PC-3 (cell line): ENCODE data around the gene CUL4A. TPM values are rescaled to one million over a fixed set of nuclear protein-coding genes. Genes with fewer than 3 reads are reported as not detected.

Source experiments
- ATAC-seq: fragments of 200-7000 bp; cut with Tn5 transposase; 2 replicates; pipeline ENCODE4 v1.9.1; 2020; ENCODE audit warnings: mild to moderate bottlenecking, moderate library complexity
- BruUV-seq: library from RNA; stranded (reverse); fragments of 400-500 nt; replicated peaks from 2 replicates; lab custom pipeline; 2021; lab: Mats Ljungman, UMichigan
- CTCF ChIA-PET: fragments of 300-600 bp; sonication (Branson Sonifier 250); formaldehyde crosslinking; loops from one replicate; lab custom pipeline; 2022; ENCODE audit warnings: antibody characterized with exemption; lab: Charles Lee
- POLR2A ChIA-PET: fragments of 300-600 bp; sonication (Branson Sonifier 250); formaldehyde crosslinking; loops from one replicate; lab custom pipeline; 2022; ENCODE audit warnings: antibody characterized with exemption; ENCODE audit not compliant: unreplicated experiment; lab: Charles Lee
- DNase-seq: peaks from one replicate; pipeline ENCODE4 v3.0.0-alpha.2; 2015
- H2AFZ ChIP-seq: fragments of 300-600 bp; sonication (generic); 2 replicates; pipeline ENCODE4 v1.6.0; 2016; ENCODE audit warnings: antibody characterized with exemption, low read length
- H3F3A ChIP-seq: fragments of 300-600 bp; sonication (generic); one replicate; pipeline ENCODE4 v1.6.0; 2017; ENCODE audit warnings: antibody characterized with exemption, low read length, control low read depth, mild to moderate bottlenecking; ENCODE audit not compliant: unreplicated experiment
- H3K27ac ChIP-seq: fragments of 300-600 bp; sonication (generic); 2 replicates; pipeline ENCODE4 v1.5.1; 2016; ENCODE audit warnings: mild to moderate bottlenecking, low read length
- H3K27me3 ChIP-seq: fragments of 300-600 bp; sonication (generic); 2 replicates; pipeline ENCODE4 v1.6.1; 2016; ENCODE audit warnings: low read length, mixed read lengths
- H3K36me3 ChIP-seq: fragments of 300-600 bp; sonication (generic); 2 replicates; pipeline ENCODE4 v1.6.1; 2016; ENCODE audit warnings: low read depth, mixed run types, low read length, mixed read lengths
- H3K4me1 ChIP-seq: fragments of 300-600 bp; sonication (generic); 2 replicates; pipeline ENCODE4 v1.5.1; 2016; ENCODE audit warnings: low read length; ENCODE audit not compliant: insufficient read depth
- H3K4me2 ChIP-seq: fragments of 300-600 bp; sonication (generic); 2 replicates; pipeline ENCODE4 v1.6.0; 2016; ENCODE audit warnings: low read length
- H3K4me3 ChIP-seq: fragments of 300-600 bp; sonication (generic); 2 replicates; pipeline ENCODE4 v1.5.1; 2016; ENCODE audit warnings: mild to moderate bottlenecking, low read length, mixed read lengths
- H3K79me2 ChIP-seq: fragments of 300-600 bp; sonication (generic); 2 replicates; pipeline ENCODE4 v1.6.1; 2017; ENCODE audit warnings: low read length, mixed read lengths
- H3K9ac ChIP-seq: fragments of 300-600 bp; sonication (generic); 2 replicates; pipeline ENCODE4 v1.6.0; 2016; ENCODE audit warnings: mild to moderate bottlenecking, low read length
- H3K9me2 ChIP-seq: fragments of 300-600 bp; sonication (generic); replicated peaks from 2 replicates; pipeline ENCODE4 v1.6.1; 2016; ENCODE audit warnings: mixed run types, low read length, mixed read lengths
- H3K9me3 ChIP-seq: fragments of 300-600 bp; sonication (generic); 2 replicates; pipeline ENCODE4 v1.6.1; 2016; ENCODE audit warnings: low read length, mixed read lengths
- H4K20me1 ChIP-seq: fragments of 300-600 bp; sonication (generic); 2 replicates; pipeline ENCODE4 v1.6.1; 2016; ENCODE audit warnings: low read length, mixed read lengths
- EZH2 ChIP-seq: fragments of 300-600 bp; sonication (generic); IDR thresholded peaks from one replicate; pipeline ENCODE4 v1.6.1; 2017; ENCODE audit warnings: antibody characterized with exemption, mild to moderate bottlenecking, low read length; ENCODE audit not compliant: unreplicated experiment
- EZH2phosphoT487 ChIP-seq: fragments of 300-600 bp; sonication (generic); IDR thresholded peaks from 2 replicates; pipeline ENCODE4 v1.6.1; 2018; ENCODE audit warnings: mild to moderate bottlenecking, antibody characterized with exemption, low read length, borderline replicate concordance
- intact Hi-C: fragments of 100-400 bp; cut with micrococcal nuclease; formaldehyde crosslinking; loops from 2 replicates; pipeline ENCODE4 v1.9.0; 2023
- total RNA-seq: library from RNA; depleted of rRNA; stranded (reverse); fragments of >200 nt; gene quantifications from 2 replicates; pipeline ENCODE4 v1.2.3, GENCODE V29; 2014
- TF ChIP-seq, protein P1 (sequence below): fragments of 300-600 bp; sonication (generic); conservative IDR thresholded peaks from 2 replicates; pipeline ENCODE4 v1.5.1; 2017; ENCODE audit warnings: antibody characterized with exemption, low read depth, mild to moderate bottlenecking, low read length

Gene CUL4A
- total RNA-seq, 1 experiment from 2014 or later = 82.4 TPM

GRCh38 chr13:113288880-113289279, 79.5 kb downstream of the CUL4A start:
- Histone ChIP-seq H3K4me3 (no peak overlapping the region), H3K27ac (no peak overlapping the region), H3K36me3 (no peaks in the 10 kb centered on the region), H3K79me2 (no peaks in the 10 kb centered on the region), H3K27me3 (no peaks in the 10 kb centered on the region), H4K20me1 (no peaks in the 10 kb centered on the region), H3K9ac (no peak overlapping the region), H2AFZ (no peak overlapping the region), H3F3A (no peaks in the 10 kb centered on the region), H3K9me3 (no peaks in the 10 kb centered on the region), H3K4me1 (no peaks in the 10 kb centered on the region; the same call in 1 of the 2 replicates), H3K4me2 (no peak overlapping the region), H3K9me2 (no peaks in the 10 kb centered on the region)
- no TSS peak for BruUV-seq
- DNase-seq (no peak), ATAC-seq (no peak)
- intact Hi-C loops = no loop called here
- TF ChIP-seq EZH2phosphoT487 (no peak), EZH2 (no peak)
- TF ChIP-seq, protein P1, sequence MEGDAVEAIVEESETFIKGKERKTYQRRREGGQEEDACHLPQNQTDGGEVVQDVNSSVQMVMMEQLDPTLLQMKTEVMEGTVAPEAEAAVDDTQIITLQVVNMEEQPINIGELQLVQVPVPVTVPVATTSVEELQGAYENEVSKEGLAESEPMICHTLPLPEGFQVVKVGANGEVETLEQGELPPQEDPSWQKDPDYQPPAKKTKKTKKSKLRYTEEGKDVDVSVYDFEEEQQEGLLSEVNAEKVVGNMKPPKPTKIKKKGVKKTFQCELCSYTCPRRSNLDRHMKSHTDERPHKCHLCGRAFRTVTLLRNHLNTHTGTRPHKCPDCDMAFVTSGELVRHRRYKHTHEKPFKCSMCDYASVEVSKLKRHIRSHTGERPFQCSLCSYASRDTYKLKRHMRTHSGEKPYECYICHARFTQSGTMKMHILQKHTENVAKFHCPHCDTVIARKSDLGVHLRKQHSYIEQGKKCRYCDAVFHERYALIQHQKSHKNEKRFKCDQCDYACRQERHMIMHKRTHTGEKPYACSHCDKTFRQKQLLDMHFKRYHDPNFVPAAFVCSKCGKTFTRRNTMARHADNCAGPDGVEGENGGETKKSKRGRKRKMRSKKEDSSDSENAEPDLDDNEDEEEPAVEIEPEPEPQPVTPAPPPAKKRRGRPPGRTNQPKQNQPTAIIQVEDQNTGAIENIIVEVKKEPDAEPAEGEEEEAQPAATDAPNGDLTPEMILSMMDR = no peak
- CTCF ChIA-PET = no interaction called here
- POLR2A ChIA-PET = no interaction called here

GRCh38 chr13:113291129-113291528, 81.7 kb downstream of the CUL4A start:
- H2AFZ ChIP-seq = no peak overlapping the region
- peak overlapping the region; percentile 84 for H3K4me2 ChIP-seq
- no peaks in the 10 kb centered on the region for H3K9me2 ChIP-seq
- no peaks in the 10 kb centered on the region for H3K36me3 ChIP-seq
- ChIA-PET CTCF (no interaction called here), POLR2A (no interaction called here)
- BruUV-seq = no TSS peak
- no peak for DNase-seq
- H3K9me3 ChIP-seq = no peaks in the 10 kb centered on the region
- H3K4me1 ChIP-seq = no peaks in the 10 kb centered on the region; the same call in 1 of the 2 replicates
- no peak overlapping the region for H3K9ac ChIP-seq
- H3K79me2 ChIP-seq = no peaks in the 10 kb centered on the region
- no peaks in the 10 kb centered on the region for H4K20me1 ChIP-seq
- H3K27me3 ChIP-seq = no peaks in the 10 kb centered on the region
- intact Hi-C loops = no loop called here
- H3K27ac ChIP-seq = no peak overlapping the region
- no peak for ATAC-seq
- H3K4me3 ChIP-seq = no peak overlapping the region
- TF ChIP-seq EZH2phosphoT487 (no peak), EZH2 (no peak)
- TF ChIP-seq, protein P1 = no peak
- H3F3A ChIP-seq = no peaks in the 10 kb centered on the region

DNA sequence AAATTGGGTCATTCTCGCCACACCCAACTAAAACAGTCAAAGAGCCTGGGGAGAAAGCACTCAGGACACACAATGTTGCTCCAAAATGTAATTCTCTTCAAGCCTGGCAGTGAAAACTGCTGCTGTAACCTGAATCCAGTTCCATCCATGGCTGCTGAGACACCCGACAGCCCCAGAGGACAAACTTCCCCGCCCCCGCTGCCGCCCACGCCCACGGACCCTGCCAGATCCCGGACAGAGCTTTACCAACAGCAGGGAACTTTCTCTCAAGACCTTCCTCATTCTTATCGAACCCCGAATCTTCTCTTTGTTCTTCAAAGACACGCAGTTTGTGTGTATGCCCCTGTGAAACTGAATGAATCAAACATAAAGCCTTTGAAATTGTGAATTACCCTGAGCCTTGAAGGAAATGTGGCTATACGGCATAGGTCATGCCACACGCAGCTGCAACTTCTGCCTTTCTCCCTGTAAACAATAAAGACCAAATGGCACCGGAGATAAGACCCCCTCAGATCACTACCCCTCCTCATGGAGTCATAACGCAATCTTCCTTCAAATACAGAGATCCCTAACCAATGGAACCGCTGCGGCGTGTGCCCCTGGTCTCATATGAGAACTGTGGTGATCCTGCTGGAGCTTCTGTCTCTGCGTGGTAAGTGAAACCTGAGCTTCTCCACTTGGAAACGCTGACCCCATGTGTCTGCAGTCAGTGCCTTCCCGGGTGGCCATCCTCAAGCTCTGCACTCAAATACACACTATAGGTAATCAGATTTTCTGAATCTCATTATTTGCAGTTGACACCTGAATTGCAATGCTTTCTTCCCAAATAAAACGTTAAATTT, 82.8 kb downstream of the CUL4A start:
- no peaks in the 10 kb centered on the region for H3K27me3 ChIP-seq
- ChIA-PET POLR2A (no interaction called here), CTCF (no interaction called here)
- H3K27ac ChIP-seq = no peak overlapping the region
- BruUV-seq = no TSS peak
- peak overlapping the region; percentile 84 for H3K4me2 ChIP-seq
- H3K4me1 ChIP-seq = peaks cover 3% of the 10 kb centered on the region; the same call in 1 of the 2 replicates
- no peaks in the 10 kb centered on the region for H3K9me3 ChIP-seq
- H3K9ac ChIP-seq = peak overlapping the region; percentile 13
- peak; percentile 29 for DNase-seq
- no peaks in the 10 kb centered on the region for H3F3A ChIP-seq
- ATAC-seq = peak; percentile 64
- no peaks in the 10 kb centered on the region for H3K36me3 ChIP-seq
- H3K79me2 ChIP-seq = no peaks in the 10 kb centered on the region
- no peaks in the 10 kb centered on the region for H3K9me2 ChIP-seq
- intact Hi-C loops = no loop called here
- peak overlapping the region; percentile 87 for H2AFZ ChIP-seq
- TF ChIP-seq EZH2 = no peak
- TF ChIP-seq EZH2phosphoT487 = no peak
- TF ChIP-seq, protein P1 = no peak
- H4K20me1 ChIP-seq = no peaks in the 10 kb centered on the region
- peak overlapping the region; percentile 65 for H3K4me3 ChIP-seq
